K562 (cell line): Measurements from ENCODE around the gene JAKMIP2. TPM values are rescaled to one million over a fixed set of nuclear protein-coding genes. Genes with fewer than 3 reads are reported as not detected.

Experiments
- ATAC-seq: fragments of 200-7000 bp; cut with Tn5 transposase; 3 replicates; pipeline ENCODE4 v1.9.1; 2020; ENCODE audit warnings: moderate library complexity
- BruUV-seq: library from RNA; stranded (reverse); fragments of 400-500 nt; replicated peaks from 2 replicates; lab custom pipeline; 2021; lab: Mats Ljungman, UMichigan
- CTCF ChIA-PET: fragments of 300-600 bp; formaldehyde crosslinking; extraction: SDS; loops from one replicate; lab custom pipeline; 2021; ENCODE audit warnings: low intra/inter-chr PET ratio; lab: Yijun Ruan, JAX
- POLR2A ChIA-PET: fragments of 300-600, 350-650 bp; sonication (Branson Sonifier 250); formaldehyde crosslinking; extraction: SDS; loops from one replicate; lab custom pipeline; 2021; ENCODE audit warnings: antibody characterized with exemption, inconsistent platforms; lab: Yijun Ruan, JAX
- DNase-seq, 4 experiments: peaks; one replicate each; pipeline versions ENCODE4 v3.0.0 to v3.0.0-alpha.2; 2011 to 2018; ENCODE audit warnings: low spot score in 3 of 4, mixed read lengths in 3 of 4; ENCODE audit errors: extremely low read depth in 1 of 4
- FAIRE-seq: peaks from 2 replicates; lab custom pipeline; 2011; peaks lifted over from hg19 to GRCh38; lab: Jason Lieb, UNC
- H2AFZ ChIP-seq: 2 replicates; pipeline ENCODE4 v1.6.0; 2011; ENCODE audit warnings: low read depth, low read length, control low read depth, inconsistent platforms
- H3K27ac ChIP-seq: fragments of 200-600 bp; 3 replicates; pipeline ENCODE4 v1.8.0; 2011; ENCODE audit warnings: low read depth, mild to moderate bottlenecking, control low read depth, inconsistent platforms, low read length, moderate library complexity, mixed read lengths; ENCODE audit errors: extremely low read depth
- H3K27me3 ChIP-seq, 2 experiments: fragments of 300-600 bp in 1 of 2; 2 replicates in 1 of 2; 3 replicates in 1 of 2; pipeline versions ENCODE4 v1.6.0 to v1.8.0; 2011; ENCODE audit warnings: inconsistent platforms in 2 of 2, low read length in 2 of 2, mild to moderate bottlenecking in 1 of 2, mixed read lengths in 1 of 2, moderate library complexity in 1 of 2; ENCODE audit not compliant: control insufficient read depth in 2 of 2, insufficient read depth in 2 of 2
- H3K36me3 ChIP-seq: fragments of 300-600 bp; 3 replicates; pipeline ENCODE4 v1.8.0; 2011; ENCODE audit warnings: mild to moderate bottlenecking, low read length, inconsistent platforms; ENCODE audit not compliant: control insufficient read depth, insufficient read depth
- H3K4me1 ChIP-seq, 2 experiments: fragments of 200-600 bp in 1 of 2; replicated peaks in 1 of 2; 2 replicates in 1 of 2; 3 replicates in 1 of 2; pipeline versions ENCODE4 v1.5.1 to v1.8.0; 2011; ENCODE audit warnings: inconsistent platforms in 2 of 2, low read length in 2 of 2, mild to moderate bottlenecking in 1 of 2, mixed read lengths in 1 of 2, moderate library complexity in 1 of 2; ENCODE audit not compliant: control insufficient read depth in 2 of 2, insufficient read depth in 2 of 2
- H3K4me2 ChIP-seq: 2 replicates; pipeline ENCODE4 v1.6.1; 2011; ENCODE audit warnings: low read length, control low read depth, inconsistent platforms, mixed read lengths; ENCODE audit not compliant: insufficient read depth
- H3K4me3 ChIP-seq: fragments of 200-600 bp; sonication (generic), shearing (Covaris generic); 2 replicates; pipeline ENCODE4 v1.5.1; 2016; ENCODE audit warnings: control low read depth, inconsistent platforms
- H3K79me2 ChIP-seq: fragments of 200-600 bp; 3 replicates; pipeline ENCODE4 v1.8.0; 2011; ENCODE audit warnings: low read length, inconsistent platforms; ENCODE audit not compliant: control insufficient read depth, insufficient read depth
- H3K9ac ChIP-seq, 2 experiments: 2 replicates each; pipeline versions ENCODE4 v1.6.0 to v1.6.1; 2011; ENCODE audit warnings: low read depth in 2 of 2, low read length in 2 of 2, control low read depth in 1 of 2, inconsistent platforms in 1 of 2, mild to moderate bottlenecking in 1 of 2, mixed read lengths in 1 of 2; ENCODE audit not compliant: insufficient read depth in 1 of 2
- H3K9me1 ChIP-seq: one replicate; pipeline ENCODE4 v1.6.0; 2011; ENCODE audit warnings: inconsistent platforms, mild to moderate bottlenecking, low read length, moderate library complexity; ENCODE audit not compliant: control insufficient read depth, insufficient read depth
- H3K9me3 ChIP-seq: replicated peaks from 2 replicates; pipeline ENCODE4 v1.5.1; 2011; ENCODE audit warnings: low read depth, low read length, inconsistent platforms; ENCODE audit not compliant: control insufficient read depth, insufficient read depth
- H4K20me1 ChIP-seq: replicated peaks from 2 replicates; pipeline ENCODE4 v1.6.1; 2011; ENCODE audit warnings: low read length, inconsistent platforms, mixed read lengths; ENCODE audit not compliant: control insufficient read depth, insufficient read depth
- NBN ChIP-seq: fragments of 450-650 bp; IDR thresholded peaks from 2 replicates; pipeline ENCODE4 v1.6.1; 2016; ENCODE audit warnings: low read depth, mild to moderate bottlenecking
- POLR2AphosphoS5 ChIP-seq: IDR thresholded peaks from 2 replicates; pipeline ENCODE4 v1.6.1; 2011; ENCODE audit warnings: mild to moderate bottlenecking, low read depth, low read length, moderate library complexity; ENCODE audit not compliant: control insufficient read depth, insufficient read depth
- RAD21 ChIP-seq, 2 experiments: fragments of 250-450 bp in 1 of 2; fragments of 450-650 bp in 1 of 2; sonication (Bioruptor Pico) in 1 of 2; formaldehyde crosslinking in 1 of 2; IDR thresholded peaks in 1 of 2; conservative IDR thresholded peaks in 1 of 2; 2 replicates each; pipeline versions ENCODE4 v1.4.0 to v1.8.0; 2020 to 2022; ENCODE audit warnings: mild to moderate bottlenecking in 2 of 2, moderate library complexity in 1 of 2
- STAT5A ChIP-seq: IDR thresholded peaks from 2 replicates; pipeline ENCODE4 v1.6.1; 2012; ENCODE audit warnings: low read length, inconsistent platforms, borderline replicate concordance
- YY1 ChIP-seq, 3 experiments: IDR thresholded peaks; 2 replicates each; pipeline ENCODE4 v1.6.1; 2011; ENCODE audit warnings: low read length in 2 of 3, mild to moderate bottlenecking in 2 of 3, moderate library complexity in 2 of 3, borderline replicate concordance in 1 of 3, control low read depth in 1 of 3, low read depth in 1 of 3; ENCODE audit not compliant: insufficient read depth in 3 of 3, insufficient replicate concordance in 2 of 3, control insufficient read depth in 1 of 3, insufficient read length in 1 of 3; ENCODE audit errors: extremely low read depth in 1 of 3
- ZNF280A ChIP-seq: fragments of 450-650 bp; IDR thresholded peaks from 2 replicates; pipeline ENCODE4 v1.6.1; 2018; ENCODE audit warnings: mild to moderate bottlenecking, low read depth; ENCODE audit not compliant: partially characterized antibody
- ZNF384 ChIP-seq: IDR thresholded peaks from 2 replicates; pipeline ENCODE4 v1.6.1; 2012; ENCODE audit warnings: low read depth, low read length, improper control_type of control experiment
- ZNF518B ChIP-seq: fragments of 250-450 bp; sonication (Bioruptor Pico); IDR thresholded peaks from 2 replicates; pipeline ENCODE4 v1.5.0; 2021; ENCODE audit warnings: mild to moderate bottlenecking, moderate library complexity
- ZNF584 ChIP-seq: fragments of 200-800 bp; sonication (Bioruptor generic); IDR thresholded peaks from 2 replicates; pipeline ENCODE4 v1.6.1; 2016; ENCODE audit warnings: low read depth, mild to moderate bottlenecking, missing genetic modification characterization, missing compliant biosample characterization
- WGBS: fragments of 100-300 bp; shearing (Covaris generic); methylation state at CpG from one replicate; pipeline ENCODE4 v1.1.6; 2016; ENCODE audit warnings: low coverage, mixed read lengths; ENCODE audit not compliant: insufficient coverage; ENCODE audit errors: missing lambda C conversion rate; 5-methylcytosine and 5-hydroxymethylcytosine counted together
- in situ Hi-C: fragments of 300-500 bp; cut with MboI; formaldehyde crosslinking; loops from 4 replicates; pipeline ENCODE4 v1.15.0; 2018; ENCODE audit warnings: inconsistent platforms, mixed read lengths
- intact Hi-C: fragments of 100-400 bp; cut with micrococcal nuclease; formaldehyde crosslinking; loops from 2 replicates; pipeline ENCODE4 v1.14.2; 2022
- polyA plus RNA-seq, 8 experiments: library from polyadenylated mRNA; depleted of rRNA in 4 of 8; stranded (reverse) in 5 of 8; unstranded in 3 of 8; fragments of >200 nt; fragmentation: Nextera tagmentation in 2 of 8; fragmentation: Illumina TruSeq in 1 of 8; extraction: Ambion mirVana in 2 of 8; extraction: Trizol in 1 of 8; gene quantifications; 2 replicates each; pipeline versions ENCODE4 v1.2.1 to v1.2.3, GENCODE V29; 2011 to 2014; ENCODE audit warnings: inconsistent platforms in 1 of 8, missing spikeins in 1 of 8
- total RNA-seq, 7 experiments: library from RNA; depleted of rRNA in 6 of 7; stranded (reverse); fragments of >200 nt in 6 of 7; fragmentation: Illumina TruSeq in 2 of 7; extraction: Trizol in 2 of 7; gene quantifications; 2 replicates each; pipeline versions ENCODE4 v1.2.1 to v1.2.3, GENCODE V29; 2011 to 2021; ENCODE audit warnings: low replicate concordance in 1 of 7
- TF ChIP-seq, protein P1 (sequence below), 3 experiments: IDR thresholded peaks in 2 of 3; conservative IDR thresholded peaks in 1 of 3; 2 replicates each; pipeline ENCODE4 v1.5.1; 2011 to 2012; ENCODE audit warnings: low read length in 3 of 3, mild to moderate bottlenecking in 3 of 3, control low read depth in 2 of 3, improper control_type of control experiment in 1 of 3, inconsistent platforms in 1 of 3, low read depth in 1 of 3, mixed read lengths in 1 of 3, moderate library complexity in 1 of 3; ENCODE audit not compliant: insufficient read depth in 2 of 3

JAKMIP2 gene
- total and polyA plus RNA-seq, 9 of the 15 experiments (the other 6 are each of a cell fraction or from before 2014, with no cell fraction given) = not detected

GRCh38 chr5:147822686-147823491 lies 40.4 kb upstream of the JAKMIP2 start:
- no peak for FAIRE-seq
- Histone ChIP-seq H3K4me3 (no peak overlapping the region), H2AFZ (no peak overlapping the region), H3K9me3 (no peaks in the 10 kb centered on the region), H3K9ac (no peak overlapping the region), H4K20me1 (no peaks in the 10 kb centered on the region), H3K4me2 (no peak overlapping the region), H3K27me3 (no peaks in the 10 kb centered on the region), H3K79me2 (no peaks in the 10 kb centered on the region), H3K4me1 (no peaks in the 10 kb centered on the region), H3K27ac (no peak overlapping the region), H3K36me3 (no peaks in the 10 kb centered on the region), H3K9me1 (no peaks in the 10 kb centered on the region)
- peak in 2 of 4 experiments; percentile 7 to 23 for DNase-seq
- ATAC-seq = peak; percentile 64; the same call in 2 of the 3 replicates
- 0% methylated on average over 4 of the region's 4 CpGs for WGBS
- intact Hi-C loops = loop anchor here (1.0 kb wide), 1 partner anchor 195 kb away; no protein-coding TSS in a partner anchor
- BruUV-seq = no TSS peak
- in situ Hi-C loops = no loop called here
- ChIA-PET CTCF (interaction anchor here (1.1 kb wide), 1 partner anchor 195 kb away, joined by 8 read pairs; no protein-coding TSS in a partner anchor), POLR2A (no interaction called here)
- no peak for TF ChIP-seq ZNF280A
- TF ChIP-seq NBN = no peak
- TF ChIP-seq, protein P1, sequence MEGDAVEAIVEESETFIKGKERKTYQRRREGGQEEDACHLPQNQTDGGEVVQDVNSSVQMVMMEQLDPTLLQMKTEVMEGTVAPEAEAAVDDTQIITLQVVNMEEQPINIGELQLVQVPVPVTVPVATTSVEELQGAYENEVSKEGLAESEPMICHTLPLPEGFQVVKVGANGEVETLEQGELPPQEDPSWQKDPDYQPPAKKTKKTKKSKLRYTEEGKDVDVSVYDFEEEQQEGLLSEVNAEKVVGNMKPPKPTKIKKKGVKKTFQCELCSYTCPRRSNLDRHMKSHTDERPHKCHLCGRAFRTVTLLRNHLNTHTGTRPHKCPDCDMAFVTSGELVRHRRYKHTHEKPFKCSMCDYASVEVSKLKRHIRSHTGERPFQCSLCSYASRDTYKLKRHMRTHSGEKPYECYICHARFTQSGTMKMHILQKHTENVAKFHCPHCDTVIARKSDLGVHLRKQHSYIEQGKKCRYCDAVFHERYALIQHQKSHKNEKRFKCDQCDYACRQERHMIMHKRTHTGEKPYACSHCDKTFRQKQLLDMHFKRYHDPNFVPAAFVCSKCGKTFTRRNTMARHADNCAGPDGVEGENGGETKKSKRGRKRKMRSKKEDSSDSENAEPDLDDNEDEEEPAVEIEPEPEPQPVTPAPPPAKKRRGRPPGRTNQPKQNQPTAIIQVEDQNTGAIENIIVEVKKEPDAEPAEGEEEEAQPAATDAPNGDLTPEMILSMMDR (IDR thresholded peaks at IDR 0.05 in 2 of 3, conservative IDR thresholded peaks at IDR 0.05 in 1 of 3; ENCODE audit: insufficient read depth in 2 of 3, low read depth in 1 of 3, low read length in 3 of 3) = peak; percentile 33 to 62 (median 58); a peak in 5 of 6 replicates
- TF ChIP-seq YY1 (IDR thresholded peaks at IDR 0.05; ENCODE audit: borderline replicate concordance in 1 of 3, control insufficient read depth in 1 of 3, extremely low read depth in 1 of 3, insufficient read depth in 3 of 3, insufficient read length in 1 of 3, insufficient replicate concordance in 2 of 3, low read depth in 1 of 3, low read length in 2 of 3) = peak in 1 of 3 experiments; percentile 18
- no peak for TF ChIP-seq ZNF518B (CRISPR knock-in tag)
- TF ChIP-seq STAT5A = no peak
- TF ChIP-seq POLR2AphosphoS5 = no peak
- TF ChIP-seq ZNF384 = no peak
- peak; percentile 76 to 88 for TF ChIP-seq RAD21 (CRISPR knock-in tag; conservative IDR thresholded peaks at IDR 0.05 in 1 of 2, IDR thresholded peaks at IDR 0.05 in 1 of 2)
- no peak for TF ChIP-seq ZNF584 (CRISPR knock-in tag)
